GM18526 (cell line): ENCODE results near the gene TMED8.

Experiments used
- POLR2A ChIP-seq: IDR thresholded peaks from 3 replicates; pipeline ENCODE4 v1.6.1; 2011; ENCODE audit not compliant: insufficient read length; ENCODE audit errors: extremely low read depth

TMED8 gene

DNA sequence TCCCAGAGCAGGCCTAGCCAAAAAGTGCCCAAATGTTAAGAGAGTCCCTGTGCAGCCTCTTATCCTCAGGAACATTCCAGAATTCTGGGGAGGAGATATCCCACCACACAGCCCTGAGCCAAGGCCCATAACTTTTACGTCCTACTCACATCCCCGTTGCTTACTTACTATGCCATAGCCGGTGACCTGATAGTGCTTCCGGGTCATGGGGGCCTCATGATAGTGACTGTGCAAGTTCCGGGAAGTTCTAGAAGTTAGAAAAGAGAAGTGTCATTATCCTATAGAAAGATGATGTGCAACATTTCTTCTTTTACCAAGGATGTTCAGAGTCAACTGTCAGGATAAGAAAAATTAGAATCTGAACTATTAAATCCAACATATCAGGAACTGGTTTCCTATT is 90.3 kb downstream of the TMED8 start:
- TF ChIP-seq POLR2A, result no peak
